HG03159 (cell line): Measurements from ENCODE around the gene LRRC32.

Source experiments
- ATAC-seq: cut with Tn5 transposase; IDR thresholded peaks from one replicate; pipeline ENCODE4 v1.9.1; 2021; ENCODE audit warnings: mild to moderate bottlenecking, moderate library complexity; ENCODE audit not compliant: unreplicated experiment

The LRRC32 gene

GRCh38 chr11:76670485-76671236 is at the start of gene LRRC32:
LRRC32 (minus strand) TSS chr11:76670747; CDS start chr11:76665954, 4,793 bp downstream.
- ATAC-seq = no peak

- ATAC-seq = no peak
Measured at GRCh38 chr11:76719686-76720085, 49.1 kb upstream of the LRRC32 start.

GRCh38 chr11:76719281-76719680 is 48.7 kb upstream of the LRRC32 start:
- ATAC-seq = no peak

GRCh38 chr11:76717816-76718215 is 47.3 kb upstream of the LRRC32 start:
- ATAC-seq = no peak

GRCh38 chr11:76717369-76717768 is 46.8 kb upstream of the LRRC32 start:
- ATAC-seq = no peak

GRCh38 chr11:76716268-76716667 is 45.7 kb upstream of the LRRC32 start:
- ATAC-seq = no peak

- no peak for ATAC-seq
Measured at GRCh38 chr11:76714493-76714892, 43.9 kb upstream of the LRRC32 start.

- ATAC-seq = no peak
Measured at GRCh38 chr11:76713499-76713898, 43.0 kb upstream of the LRRC32 start.

GRCh38 chr11:76712125-76712524 is 41.6 kb upstream of the LRRC32 start:
- no peak for ATAC-seq

- ATAC-seq = no peak
Measured at GRCh38 chr11:76709756-76710155, 39.2 kb upstream of the LRRC32 start.

- ATAC-seq = no peak
Measured at GRCh38 chr11:76708972-76709660, 38.6 kb upstream of the LRRC32 start.

GRCh38 chr11:76707293-76707825 is 36.8 kb upstream of the LRRC32 start:
- no peak for ATAC-seq

- no peak for ATAC-seq
Measured at GRCh38 chr11:76706667-76707066, 36.1 kb upstream of the LRRC32 start.

GRCh38 chr11:76705826-76706225 is 35.3 kb upstream of the LRRC32 start:
- ATAC-seq = no peak

GRCh38 chr11:76704171-76704948 is 33.8 kb upstream of the LRRC32 start:
- ATAC-seq = no peak

GRCh38 chr11:76703707-76704106 is 33.2 kb upstream of the LRRC32 start:
- no peak for ATAC-seq

GRCh38 chr11:76702336-76703128 is 32.0 kb upstream of the LRRC32 start:
- ATAC-seq = no peak

- ATAC-seq = no peak
Measured at GRCh38 chr11:76701294-76702040, 30.9 kb upstream of the LRRC32 start.

- no peak for ATAC-seq
Measured at GRCh38 chr11:76700177-76701100, 29.9 kb upstream of the LRRC32 start.
